ENCODE measurements around the gene NCBP3.

GRCh38 chr17:3875317-3875716 lies 29.3 kb upstream of the NCBP3 start:
- TF ChIP-seq YY1 (IDR thresholded peaks at IDR 0.05; ENCODE audit: insufficient read depth, insufficient read length) (no peak), ZNF274 (IDR thresholded peaks at IDR 0.05; ENCODE audit: low read depth, low read length) (no peak), SUZ12 (IDR thresholded peaks at IDR 0.05; ENCODE audit: extremely low read depth, insufficient read depth, insufficient read length) (no peak)

Measured in NT2/D1 (cell line).